HEK293 (cell line): ENCODE data around the gene SPRED2.

Source experiments
- CTCF ChIP-seq: fragments of 450-650 bp; formaldehyde crosslinking; IDR thresholded peaks from 2 replicates; pipeline ENCODE4 v1.5.1; 2016; ENCODE audit warnings: missing biosample characterization, missing genetic modification characterization
- ELK4 ChIP-seq: IDR thresholded peaks from 2 replicates; pipeline ENCODE4 v1.6.1; 2011; ENCODE audit warnings: mild to moderate bottlenecking, low read depth, low read length, borderline replicate concordance
- KLF10 ChIP-seq: fragments of 450-650 bp; IDR thresholded peaks from 2 replicates; pipeline ENCODE4 v1.5.1; 2018; ENCODE audit warnings: missing biosample characterization, mild to moderate bottlenecking, missing genetic modification characterization
- KLF16 ChIP-seq: fragments of 450-650 bp; formaldehyde crosslinking; IDR thresholded peaks from 2 replicates; pipeline ENCODE4 v1.5.1; 2017; ENCODE audit warnings: missing biosample characterization, missing genetic modification characterization
- PRDM1 ChIP-seq: fragments of 450-650 bp; formaldehyde crosslinking; IDR thresholded peaks from 2 replicates; pipeline ENCODE4; 2016; ENCODE audit warnings: missing biosample characterization, missing genetic modification characterization
- RBAK ChIP-seq: fragments of 450-650 bp; formaldehyde crosslinking; IDR thresholded peaks from 2 replicates; pipeline ENCODE4 v1.5.1; 2016; ENCODE audit warnings: missing biosample characterization, missing genetic modification characterization
- ZBTB10 ChIP-seq: fragments of 450-650 bp; formaldehyde crosslinking; IDR thresholded peaks from 2 replicates; pipeline ENCODE4 v1.5.1; 2016; ENCODE audit warnings: missing biosample characterization, missing genetic modification characterization
- ZBTB21 ChIP-seq: fragments of 450-650 bp; formaldehyde crosslinking; IDR thresholded peaks from 2 replicates; pipeline ENCODE4 v1.5.1; 2017; ENCODE audit warnings: missing biosample characterization, missing genetic modification characterization
- ZNF274 ChIP-seq, 2 experiments: fragments of 200-500 bp in 1 of 2; fragments of 450-650 bp in 1 of 2; sonication (Bioruptor generic) in 1 of 2; formaldehyde crosslinking in 1 of 2; IDR thresholded peaks; 2 replicates each; pipeline versions ENCODE4 v1.5.1 to v1.6.1; 2014 to 2016; ENCODE audit warnings: borderline replicate concordance in 1 of 2, inconsistent platforms in 1 of 2, low read length in 1 of 2, missing biosample characterization in 1 of 2, missing genetic modification characterization in 1 of 2

GRCh38 chr2:65278531-65278981 is 153.8 kb downstream of the SPRED2 start:
- TF ChIP-seq CTCF, result no peak
- no peak for TF ChIP-seq ELK4
- TF ChIP-seq RBAK (tag by site-specific recombination), result no peak
- TF ChIP-seq KLF10 (tag by site-specific recombination), result no peak
- TF ChIP-seq KLF16 (tag by site-specific recombination), result no peak
- TF ChIP-seq PRDM1 (tag by site-specific recombination), result no peak
- TF ChIP-seq ZBTB10 (tag by site-specific recombination), result no peak
- no peak for TF ChIP-seq ZNF274 (IDR thresholded peaks at IDR 0.05; ENCODE audit: low read length)
- no peak for TF ChIP-seq ZNF274 (tag by site-specific recombination; IDR thresholded peaks at IDR 0.05; ENCODE audit: borderline replicate concordance)
- no peak for TF ChIP-seq ZBTB21 (tag by site-specific recombination)
